GM23338 (cell line): ENCODE results near the gene SOAT2. TPM values are rescaled to one million over a fixed set of nuclear protein-coding genes. Genes with fewer than 3 reads are reported as not detected.

Experiments
- ATAC-seq: fragments of 200-7000 bp; cut with Tn5 transposase; 3 replicates; pipeline ENCODE4 v1.9.1; 2020
- DNase-seq: peaks from one replicate; pipeline ENCODE4 v3.0.0-alpha.2; 2015; ENCODE audit warnings: low spot score
- H2AFZ ChIP-seq: fragments of 200-600 bp; sonication (generic); 2 replicates; pipeline ENCODE4 v1.8.0; 2016; ENCODE audit warnings: antibody characterized with exemption, mild to moderate bottlenecking, moderate library complexity
- H3F3A ChIP-seq: fragments of 200-600 bp; sonication (generic); replicated peaks from 2 replicates; pipeline ENCODE4 v1.8.0; 2017; ENCODE audit warnings: antibody characterized with exemption, mixed run types, low read depth
- H3K27ac ChIP-seq: fragments of 200-600 bp; sonication (generic); 2 replicates; pipeline ENCODE4 v1.6.1; 2016; ENCODE audit warnings: low read depth
- H3K27me3 ChIP-seq: fragments of 200-600 bp; sonication (generic); 2 replicates; pipeline ENCODE4 v1.8.0; 2016; ENCODE audit warnings: mild to moderate bottlenecking, mixed run types, moderate library complexity; ENCODE audit not compliant: insufficient read depth
- H3K36me3 ChIP-seq: fragments of 200-600 bp; sonication (generic); 2 replicates; pipeline ENCODE4 v1.8.0; 2016; ENCODE audit warnings: mild to moderate bottlenecking; ENCODE audit not compliant: insufficient read depth
- H3K4me1 ChIP-seq: fragments of 200-600 bp; sonication (generic); 2 replicates; pipeline ENCODE4 v1.8.0; 2016; ENCODE audit warnings: mild to moderate bottlenecking, moderate library complexity; ENCODE audit not compliant: insufficient read depth
- H3K4me2 ChIP-seq: fragments of 200-600 bp; sonication (generic); 2 replicates; pipeline ENCODE4 v1.7.1; 2017; ENCODE audit warnings: mixed run types
- H3K4me3 ChIP-seq: fragments of 200-600 bp; sonication (generic); 2 replicates; pipeline ENCODE4 v1.6.1; 2016; ENCODE audit warnings: mixed run types
- H3K79me2 ChIP-seq: fragments of 200-600 bp; sonication (generic); replicated peaks from 2 replicates; pipeline ENCODE4 v1.8.0; 2017; ENCODE audit warnings: mild to moderate bottlenecking; ENCODE audit not compliant: insufficient read depth
- H3K9me2 ChIP-seq: fragments of 200-600 bp; sonication (generic); 2 replicates; pipeline ENCODE4 v1.8.0; 2017; ENCODE audit not compliant: insufficient read depth
- H4K20me1 ChIP-seq: fragments of 200-600 bp; sonication (generic); replicated peaks from 2 replicates; pipeline ENCODE4 v1.8.0; 2017; ENCODE audit warnings: mild to moderate bottlenecking; ENCODE audit not compliant: insufficient read depth
- H3K27ac Mint-ChIP-seq: 2 replicates; pipeline ENCODE4 v1.8.0; 2020; ENCODE audit warnings: inconsistent platforms, mild to moderate bottlenecking, moderate library complexity, mixed read lengths
- H3K27me3 Mint-ChIP-seq: 3 replicates; pipeline ENCODE4 v1.8.0; 2022; ENCODE audit warnings: low read depth, mild to moderate bottlenecking, moderate library complexity, mixed read lengths, inconsistent platforms; ENCODE audit not compliant: insufficient read depth, poor library complexity
- H3K36me3 Mint-ChIP-seq: 3 replicates; pipeline ENCODE4 v1.8.0; 2021; ENCODE audit warnings: low read depth, mild to moderate bottlenecking, inconsistent platforms, moderate library complexity, mixed read lengths
- H3K4me1 Mint-ChIP-seq: 3 replicates; pipeline ENCODE4 v1.8.0; 2020; ENCODE audit warnings: mild to moderate bottlenecking, inconsistent platforms, mixed read lengths
- H3K4me3 Mint-ChIP-seq: 3 replicates; pipeline ENCODE4 v1.8.0; 2021; ENCODE audit warnings: moderate library complexity, mild to moderate bottlenecking, inconsistent platforms, mixed read lengths
- H3K9me3 Mint-ChIP-seq: 3 replicates; pipeline ENCODE4 v1.8.0; 2020; ENCODE audit warnings: moderate library complexity, mild to moderate bottlenecking, inconsistent platforms, mixed read lengths
- CREB1 ChIP-seq: fragments of 250-450 bp; sonication (Bioruptor Pico); IDR thresholded peaks from 2 replicates; pipeline ENCODE4 v1.5.0; 2020; ENCODE audit warnings: low read depth, mild to moderate bottlenecking, moderate library complexity
- CTCF ChIP-seq, 2 experiments: fragments of 200-600 bp in 1 of 2; sonication (generic) in 1 of 2; conservative IDR thresholded peaks; 2 replicates each; pipeline versions ENCODE4 v1.5.1 to v1.6.1; 2016 to 2017; ENCODE audit warnings: antibody characterized with exemption in 2 of 2, low read depth in 2 of 2, mild to moderate bottlenecking in 2 of 2, moderate library complexity in 1 of 2
- EZH2phosphoT487 ChIP-seq: fragments of 200-600 bp; sonication (generic); IDR thresholded peaks from one replicate; pipeline ENCODE4 v1.8.1; 2018; ENCODE audit warnings: antibody characterized with exemption; ENCODE audit not compliant: unreplicated experiment
- POLR2AphosphoS5 ChIP-seq: IDR thresholded peaks from 2 replicates; pipeline ENCODE4 v1.6.1; 2016; ENCODE audit warnings: antibody characterized with exemption, low read depth
- ZNF462 ChIP-seq: fragments of 250-450 bp; sonication (Bioruptor Pico); IDR thresholded peaks from 2 replicates; pipeline ENCODE4 v1.5.0; 2020; ENCODE audit warnings: mild to moderate bottlenecking, moderate library complexity
- polyA plus RNA-seq: library from polyadenylated mRNA; unstranded; fragments of >200 nt; fragmentation: Nextera tagmentation; extraction: Ambion mirVana; gene quantifications from 2 replicates; pipeline ENCODE4 v1.2.1, GENCODE V29; 2016
- total RNA-seq: library from RNA; depleted of rRNA; stranded (reverse); fragments of >200 nt; shearing (Covaris generic); gene quantifications from 2 replicates; pipeline ENCODE4 v1.2.3, GENCODE V29; 2014

The SOAT2 gene
- total and polyA plus RNA-seq, 2 experiments from 2014 or later: not detected

GRCh38 chr12:53128780-53129569, 25.7 kb downstream of the SOAT2 start (continued):
- no peak for TF ChIP-seq ZNF462 (CRISPR knock-in tag)
- TF ChIP-seq POLR2AphosphoS5: no peak
- no peak for TF ChIP-seq CREB1

- H3K4me2 ChIP-seq: no peak overlapping the region
- H3K9me2 ChIP-seq: no peaks in the 10 kb centered on the region
- no peaks in the 10 kb centered on the region for H3K79me2 ChIP-seq
- H3F3A ChIP-seq: no peaks in the 10 kb centered on the region
- no peaks in the 10 kb centered on the region for H3K36me3 ChIP-seq
- DNase-seq (no peak), ATAC-seq (no peak)
- H3K4me1 Mint-ChIP-seq: no peaks in the 10 kb centered on the region
- H3K36me3 Mint-ChIP-seq: no peaks in the 10 kb centered on the region
- H3K27me3 Mint-ChIP-seq: peaks cover 5% of the 10 kb centered on the region
- no peak overlapping the region for H3K4me3 Mint-ChIP-seq
- 0 out of 2 replicates have a peak, but pooled peaks cover 5% of the 10 kb centered on the region for H3K27me3 ChIP-seq
- no peaks in the 10 kb centered on the region for H3K9me3 Mint-ChIP-seq
- no peaks in the 10 kb centered on the region for H3K4me1 ChIP-seq
- no peak overlapping the region for H3K27ac Mint-ChIP-seq
- no peak overlapping the region for H3K27ac ChIP-seq
- H2AFZ ChIP-seq: no peak overlapping the region
- no peak overlapping the region for H3K4me3 ChIP-seq
- no peaks in the 10 kb centered on the region for H4K20me1 ChIP-seq
- TF ChIP-seq ZNF462 (CRISPR knock-in tag) (no peak), CTCF (conservative IDR thresholded peaks at IDR 0.05; ENCODE audit: low read depth in 2 of 2) (no peak), EZH2phosphoT487 (no peak)
These were observed 28.6 kb downstream of the SOAT2 start for GRCh38 chr12:53131844-53132243.
